Measurements from ENCODE around the gene LRRC28.

LRRC28 gene

DNA sequence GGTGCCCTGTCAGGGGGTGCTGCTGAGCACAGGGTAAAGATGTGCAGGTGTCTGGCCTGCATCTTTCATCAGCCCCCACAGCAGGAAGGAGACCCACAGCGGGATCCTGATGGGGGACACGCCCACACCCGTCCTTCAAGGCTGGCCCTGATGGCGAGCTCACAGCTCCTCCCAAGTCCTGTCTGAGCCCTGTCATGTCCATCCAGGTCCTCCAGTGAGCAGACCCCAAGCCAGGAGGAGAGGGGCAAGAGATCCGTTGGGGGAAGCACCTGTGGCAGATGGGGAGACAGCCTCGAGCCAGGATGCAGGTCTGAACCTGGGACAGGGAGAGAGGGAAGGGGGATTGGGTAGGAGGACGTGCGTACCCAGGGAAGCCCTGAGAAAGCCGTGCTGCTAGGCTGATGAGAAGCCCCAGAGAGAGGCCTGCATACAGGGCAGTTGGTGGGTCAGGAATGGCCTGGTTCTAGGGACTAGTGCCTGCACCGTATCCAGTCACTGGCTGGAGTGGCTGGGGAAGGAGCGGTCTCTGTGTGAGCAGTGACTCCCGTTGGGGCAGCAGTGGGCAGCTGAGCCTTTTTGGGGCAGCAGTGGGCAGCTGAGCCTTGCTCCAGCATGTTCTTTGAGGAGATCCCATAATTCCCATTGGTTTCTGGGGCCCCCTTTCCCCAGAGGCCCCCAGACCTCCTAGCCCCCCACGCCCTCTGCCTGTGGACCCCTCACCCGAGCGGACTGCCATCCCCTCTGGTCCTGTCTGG, 181.2 kb downstream of the LRRC28 start:
- H3K4me1 ChIP-seq, result no peaks in the 10 kb centered on the region
- no peaks in the 10 kb centered on the region for H3K9me3 ChIP-seq
- no peak overlapping the region for H3K4me3 ChIP-seq (ENCODE audit: low read depth, low read length)
- peak; percentile 3 for DNase-seq
- TF ChIP-seq, protein P1, sequence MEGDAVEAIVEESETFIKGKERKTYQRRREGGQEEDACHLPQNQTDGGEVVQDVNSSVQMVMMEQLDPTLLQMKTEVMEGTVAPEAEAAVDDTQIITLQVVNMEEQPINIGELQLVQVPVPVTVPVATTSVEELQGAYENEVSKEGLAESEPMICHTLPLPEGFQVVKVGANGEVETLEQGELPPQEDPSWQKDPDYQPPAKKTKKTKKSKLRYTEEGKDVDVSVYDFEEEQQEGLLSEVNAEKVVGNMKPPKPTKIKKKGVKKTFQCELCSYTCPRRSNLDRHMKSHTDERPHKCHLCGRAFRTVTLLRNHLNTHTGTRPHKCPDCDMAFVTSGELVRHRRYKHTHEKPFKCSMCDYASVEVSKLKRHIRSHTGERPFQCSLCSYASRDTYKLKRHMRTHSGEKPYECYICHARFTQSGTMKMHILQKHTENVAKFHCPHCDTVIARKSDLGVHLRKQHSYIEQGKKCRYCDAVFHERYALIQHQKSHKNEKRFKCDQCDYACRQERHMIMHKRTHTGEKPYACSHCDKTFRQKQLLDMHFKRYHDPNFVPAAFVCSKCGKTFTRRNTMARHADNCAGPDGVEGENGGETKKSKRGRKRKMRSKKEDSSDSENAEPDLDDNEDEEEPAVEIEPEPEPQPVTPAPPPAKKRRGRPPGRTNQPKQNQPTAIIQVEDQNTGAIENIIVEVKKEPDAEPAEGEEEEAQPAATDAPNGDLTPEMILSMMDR (IDR thresholded peaks at IDR 0.05; ENCODE audit: low read depth, low read length), result no peak
- H3K36me3 ChIP-seq, result no peaks in the 10 kb centered on the region
- H3K27me3 ChIP-seq, result no peaks in the 10 kb centered on the region

DNA sequence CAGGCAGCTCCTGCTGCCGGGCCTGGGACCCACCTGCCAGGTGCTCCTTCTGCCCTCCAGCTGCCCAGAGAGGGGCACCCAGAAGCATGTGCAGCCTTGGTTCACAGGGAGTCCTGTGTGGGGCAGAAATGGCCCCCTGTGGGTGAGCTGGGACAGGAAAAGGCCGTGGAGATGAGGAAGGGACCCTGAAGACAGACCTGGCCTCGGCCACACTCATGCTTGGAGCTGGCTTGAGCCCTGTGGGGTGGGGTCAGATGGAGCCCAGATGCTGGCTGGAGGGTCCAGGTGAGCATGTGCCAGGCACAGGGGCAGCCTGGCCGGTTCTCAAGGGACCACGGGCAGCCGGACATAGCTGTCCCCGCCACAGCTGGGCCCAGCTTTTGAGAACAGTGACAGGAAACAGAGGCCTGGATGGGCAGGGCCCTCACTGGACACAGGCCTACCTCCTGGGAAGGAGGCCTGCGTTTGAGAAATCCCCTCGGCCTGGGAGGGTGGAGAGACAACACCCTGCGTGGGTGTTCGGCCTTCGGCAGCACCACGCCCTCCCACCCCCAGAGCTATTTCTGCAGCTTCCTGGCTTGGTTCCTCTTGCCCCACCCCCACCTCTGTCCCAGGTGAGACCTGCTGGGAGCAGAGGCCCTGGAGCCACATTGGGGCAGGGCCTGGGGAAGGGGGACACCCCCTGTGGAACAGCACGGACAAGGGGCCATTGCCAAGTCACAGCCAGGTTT, 181.9 kb downstream of the LRRC28 start:
- Histone ChIP-seq H3K9me3 (no peaks in the 10 kb centered on the region), H3K27me3 (no peaks in the 10 kb centered on the region), H3K4me1 (no peaks in the 10 kb centered on the region), H3K36me3 (no peaks in the 10 kb centered on the region), H3K4me3 (ENCODE audit: low read depth, low read length) (no peak overlapping the region)
- DNase-seq, result peak; percentile 5
- TF ChIP-seq, protein P1 (IDR thresholded peaks at IDR 0.05; ENCODE audit: low read depth, low read length), result no peak

DNA sequence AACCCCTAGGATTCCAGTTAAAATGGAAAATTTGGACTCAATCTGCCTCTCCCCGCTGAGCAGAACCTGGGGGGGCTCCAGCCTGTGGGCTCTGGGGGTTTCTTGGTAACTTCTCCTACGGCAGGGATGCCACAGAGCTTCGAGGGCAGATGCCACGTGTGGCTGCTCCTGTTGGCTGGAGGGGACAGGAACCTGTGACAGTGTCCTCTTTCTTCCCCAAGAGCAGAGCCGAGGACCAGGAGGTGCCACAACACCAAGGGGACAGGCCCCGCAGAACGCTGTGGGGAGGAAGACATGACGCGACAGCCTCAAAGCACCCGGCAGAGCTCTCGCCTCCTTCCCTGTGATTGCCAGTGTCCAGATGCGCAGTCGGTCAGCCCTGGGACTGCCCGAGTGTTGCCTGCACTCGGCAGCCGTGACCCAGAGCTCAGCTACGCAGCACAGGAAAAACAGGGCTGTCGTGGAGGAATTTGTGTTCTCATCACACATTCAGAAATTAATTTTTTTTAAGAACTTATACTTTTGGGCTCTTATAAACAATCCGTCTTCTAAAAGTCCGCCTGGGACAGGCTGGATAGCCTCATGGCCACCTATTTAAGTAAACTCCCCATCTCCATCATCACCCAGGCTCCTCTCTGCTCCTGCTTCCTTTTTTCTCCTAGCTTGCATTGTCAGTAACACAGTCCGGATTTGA, 182.6 kb downstream of the LRRC28 start:
- Histone ChIP-seq H3K27me3 (no peaks in the 10 kb centered on the region), H3K4me3 (ENCODE audit: low read depth, low read length) (no peak overlapping the region), H3K9me3 (no peaks in the 10 kb centered on the region), H3K36me3 (no peaks in the 10 kb centered on the region), H3K4me1 (no peaks in the 10 kb centered on the region)
- peak; percentile 3 for DNase-seq
- TF ChIP-seq, protein P1 (IDR thresholded peaks at IDR 0.05; ENCODE audit: low read depth, low read length), result no peak

DNA sequence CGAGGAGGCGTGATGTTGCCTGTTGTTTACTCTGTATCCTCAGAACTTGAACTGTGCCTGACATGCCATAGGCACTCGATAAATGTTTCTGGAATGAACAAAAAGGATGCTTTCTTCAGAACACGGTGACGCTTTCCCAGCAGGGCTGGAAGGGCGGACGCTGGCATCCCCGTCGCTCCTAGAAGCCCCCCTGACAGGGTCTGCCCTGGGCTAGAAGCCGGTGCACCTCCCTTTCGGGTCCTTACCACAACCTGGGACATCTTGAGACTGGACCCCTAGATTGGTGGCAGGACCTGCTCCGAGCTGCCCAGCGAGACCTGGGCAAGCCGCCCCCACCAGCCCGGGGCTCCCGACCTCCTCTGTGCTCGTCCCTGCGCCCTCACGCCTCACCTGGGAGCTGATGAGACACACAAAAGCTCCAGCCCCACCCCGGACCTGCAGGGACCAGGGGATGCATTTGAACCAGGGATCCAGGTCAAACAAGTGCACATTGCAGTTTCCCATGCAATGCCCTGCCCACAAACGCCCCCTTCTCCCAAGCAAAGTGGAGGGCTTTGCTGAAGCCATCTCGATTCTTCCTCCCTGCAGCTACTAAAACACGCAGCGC, 183.3 kb downstream of the LRRC28 start:
- DNase-seq, result peak; percentile 3
- Histone ChIP-seq H3K27me3 (no peaks in the 10 kb centered on the region), H3K9me3 (no peaks in the 10 kb centered on the region), H3K4me1 (no peaks in the 10 kb centered on the region), H3K4me3 (ENCODE audit: low read depth, low read length) (no peak overlapping the region), H3K36me3 (no peaks in the 10 kb centered on the region)
- TF ChIP-seq, protein P1 (IDR thresholded peaks at IDR 0.05; ENCODE audit: low read depth, low read length), result no peak

DNA sequence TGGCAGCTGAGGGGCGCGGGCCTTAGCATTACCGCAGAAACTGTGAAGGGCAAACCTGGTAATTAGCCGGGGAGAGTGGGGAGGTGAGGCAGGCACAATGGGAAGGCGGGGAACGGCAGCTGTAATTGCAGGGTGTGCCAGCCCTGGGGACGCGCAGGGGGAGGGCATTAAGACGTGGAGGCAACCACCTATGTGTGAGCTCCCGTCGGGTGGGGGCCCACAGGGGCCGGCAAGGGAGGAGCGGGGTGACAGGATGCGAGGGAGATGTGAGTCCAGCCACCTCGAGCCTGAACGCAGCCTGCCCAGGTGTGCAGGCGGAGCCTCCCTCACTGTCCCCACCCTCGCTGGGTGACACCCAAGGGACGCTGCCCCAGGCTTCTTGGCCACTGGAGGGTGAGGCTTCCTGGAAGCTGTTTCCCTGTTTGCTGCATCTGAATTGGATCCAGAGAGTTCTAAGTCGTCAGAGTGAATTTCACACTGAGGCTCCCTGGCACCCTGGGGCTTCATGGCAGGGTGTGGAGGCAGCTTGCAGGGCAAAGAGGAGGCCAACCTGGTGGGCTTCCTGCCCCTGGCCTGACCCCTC, 183.9 kb downstream of the LRRC28 start:
- Histone ChIP-seq H3K27me3 (no peaks in the 10 kb centered on the region), H3K4me3 (ENCODE audit: low read depth, low read length) (no peak overlapping the region), H3K36me3 (no peaks in the 10 kb centered on the region), H3K9me3 (no peaks in the 10 kb centered on the region), H3K4me1 (no peaks in the 10 kb centered on the region)
- no peak for DNase-seq
- TF ChIP-seq, protein P1 (IDR thresholded peaks at IDR 0.05; ENCODE audit: low read depth, low read length), result no peak
